Endodermal cell (in vitro differentiated cells): ENCODE data around the gene ZNF516. TPM values are rescaled to one million over a fixed set of nuclear protein-coding genes. Genes with fewer than 3 reads are reported as not detected.
"Not testable (repeated sequence)": the region's sequence is repeated elsewhere in the genome, so short reads cannot be mapped to it uniquely, and the experiment has no call there.

Experiments used
- DNase-seq: peaks from one replicate; pipeline ENCODE4 v3.0.0-alpha.2; 2017
- H3K27ac ChIP-seq: 2 replicates; pipeline ENCODE4 v1.5.1; 2013; ENCODE audit warnings: mild to moderate bottlenecking, low read depth, low read length, moderate library complexity
- H3K27me3 ChIP-seq: 2 replicates; pipeline ENCODE4 v1.6.1; 2013; ENCODE audit warnings: mild to moderate bottlenecking, low read length, moderate library complexity; ENCODE audit not compliant: insufficient read depth, control insufficient read depth, poor library complexity, severe bottlenecking
- H3K36me3 ChIP-seq: 2 replicates; pipeline ENCODE4 v1.7.0; 2013; ENCODE audit warnings: mild to moderate bottlenecking, low read length, moderate library complexity; ENCODE audit not compliant: control insufficient read depth, insufficient read depth
- H3K4me1 ChIP-seq: one replicate; pipeline ENCODE4 v1.7.0; 2013; ENCODE audit warnings: low read length; ENCODE audit not compliant: control insufficient read depth, insufficient read depth
- H3K4me3 ChIP-seq: 2 replicates; pipeline ENCODE4 v1.5.1; 2013; ENCODE audit warnings: mild to moderate bottlenecking, low read length, moderate library complexity
- H3K9ac ChIP-seq: 2 replicates; pipeline ENCODE4 v1.6.1; 2013; ENCODE audit warnings: mild to moderate bottlenecking, low read length, moderate library complexity; ENCODE audit not compliant: poor library complexity, severe bottlenecking; ENCODE audit errors: extremely low read depth
- H3K9me3 ChIP-seq: 2 replicates; pipeline ENCODE4 v1.6.1; 2013; ENCODE audit warnings: mild to moderate bottlenecking, low read length, moderate library complexity; ENCODE audit not compliant: control insufficient read depth
- H3K27ac Mint-ChIP-seq: 2 replicates; pipeline ENCODE4 v1.8.0; 2020; ENCODE audit warnings: mixed read lengths
- H3K27me3 Mint-ChIP-seq: 2 replicates; pipeline ENCODE4 v1.8.0; 2021; ENCODE audit warnings: mild to moderate bottlenecking, mixed read lengths; ENCODE audit not compliant: insufficient read depth
- H3K36me3 Mint-ChIP-seq: 2 replicates; pipeline ENCODE4 v1.8.0; 2020; ENCODE audit warnings: low read depth, mixed read lengths
- H3K4me1 Mint-ChIP-seq: 2 replicates; pipeline ENCODE4 v1.8.0; 2020; ENCODE audit warnings: mixed read lengths
- H3K4me3 Mint-ChIP-seq: 2 replicates; pipeline ENCODE4 v1.8.0; 2020; ENCODE audit warnings: mild to moderate bottlenecking, moderate library complexity, mixed read lengths
- H3K9me3 Mint-ChIP-seq: 2 replicates; pipeline ENCODE4 v1.8.0; 2020; ENCODE audit warnings: mild to moderate bottlenecking, mixed read lengths
- whole genome bisulfite sequencing, 2 experiments: methylation state at CpG; one replicate each; pipeline versions ENCODE4 v1.1.5 to v1.1.7; 2013; ENCODE audit warnings: missing lambda C conversion rate in 2 of 2, mixed read lengths in 1 of 2; ENCODE audit not compliant: insufficient coverage in 1 of 2, insufficient read length in 1 of 2; 5-methylcytosine and 5-hydroxymethylcytosine counted together
- total RNA-seq, 2 donors: library from RNA; stranded (reverse); fragmentation: NEBNext Ultra II Directional in 1 of 2; extraction: Animal tissue kit (Norgen Biotek cat#: 25700) in 1 of 2; gene quantifications; 2 replicates in 1 of 2; 3 replicates in 1 of 2; pipeline ENCODE4 v1.2.1, GENCODE V29; 2021
- TF ChIP-seq, protein P1 (sequence below): fragments of 200-600 bp; sonication (generic); conservative IDR thresholded peaks from 2 replicates; pipeline ENCODE4 v1.5.0; 2021; ENCODE audit warnings: antibody characterized with exemption, mild to moderate bottlenecking

Gene ZNF516
- total RNA-seq, 2 donors from 2014 or later = 60.2 to 77.9 TPM

- Histone ChIP-seq H3K27me3 (no peaks in the 10 kb centered on the region), H3K9ac (no peak overlapping the region), H3K4me1 (no peaks in the 10 kb centered on the region), H3K9me3 (no peaks in the 10 kb centered on the region), H3K4me3 (no peak overlapping the region), H3K36me3 (peaks cover 8% of the 10 kb centered on the region), H3K27ac (no peak overlapping the region)
- peaks cover 21% of the 10 kb centered on the region for H3K36me3 Mint-ChIP-seq
- WGBS, 2 experiments = 93 to 94% methylated on average over 13 to 16 of the region's 16 CpGs
- H3K27me3 Mint-ChIP-seq = no peaks in the 10 kb centered on the region
- peaks cover 7% of the 10 kb centered on the region for H3K4me1 Mint-ChIP-seq
- no peak for DNase-seq
- peak overlapping the region; percentile 45 for H3K27ac Mint-ChIP-seq
- H3K9me3 Mint-ChIP-seq = no peaks in the 10 kb centered on the region
- H3K4me3 Mint-ChIP-seq = no peak overlapping the region
- TF ChIP-seq, protein P1, sequence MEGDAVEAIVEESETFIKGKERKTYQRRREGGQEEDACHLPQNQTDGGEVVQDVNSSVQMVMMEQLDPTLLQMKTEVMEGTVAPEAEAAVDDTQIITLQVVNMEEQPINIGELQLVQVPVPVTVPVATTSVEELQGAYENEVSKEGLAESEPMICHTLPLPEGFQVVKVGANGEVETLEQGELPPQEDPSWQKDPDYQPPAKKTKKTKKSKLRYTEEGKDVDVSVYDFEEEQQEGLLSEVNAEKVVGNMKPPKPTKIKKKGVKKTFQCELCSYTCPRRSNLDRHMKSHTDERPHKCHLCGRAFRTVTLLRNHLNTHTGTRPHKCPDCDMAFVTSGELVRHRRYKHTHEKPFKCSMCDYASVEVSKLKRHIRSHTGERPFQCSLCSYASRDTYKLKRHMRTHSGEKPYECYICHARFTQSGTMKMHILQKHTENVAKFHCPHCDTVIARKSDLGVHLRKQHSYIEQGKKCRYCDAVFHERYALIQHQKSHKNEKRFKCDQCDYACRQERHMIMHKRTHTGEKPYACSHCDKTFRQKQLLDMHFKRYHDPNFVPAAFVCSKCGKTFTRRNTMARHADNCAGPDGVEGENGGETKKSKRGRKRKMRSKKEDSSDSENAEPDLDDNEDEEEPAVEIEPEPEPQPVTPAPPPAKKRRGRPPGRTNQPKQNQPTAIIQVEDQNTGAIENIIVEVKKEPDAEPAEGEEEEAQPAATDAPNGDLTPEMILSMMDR = no peak
Observed at GRCh38 chr18:76476665-76477561, 18.1 kb downstream of the ZNF516 start.

- Histone ChIP-seq H3K36me3 (no peaks in the 10 kb centered on the region), H3K27me3 (no peaks in the 10 kb centered on the region), H3K9ac (no peak overlapping the region), H3K4me1 (no peaks in the 10 kb centered on the region), H3K27ac (no peak overlapping the region), H3K9me3 (no peaks in the 10 kb centered on the region), H3K4me3 (no peak overlapping the region)
- no peaks in the 10 kb centered on the region for H3K9me3 Mint-ChIP-seq
- TF ChIP-seq, protein P1 = peak; percentile 21
- H3K4me1 Mint-ChIP-seq = peaks cover 7% of the 10 kb centered on the region
- no peak overlapping the region for H3K4me3 Mint-ChIP-seq
- H3K27ac Mint-ChIP-seq = no peak overlapping the region
- DNase-seq = no peak
- no peaks in the 10 kb centered on the region for H3K27me3 Mint-ChIP-seq
- peaks cover 15% of the 10 kb centered on the region for H3K36me3 Mint-ChIP-seq
- WGBS, 2 experiments = 92 to 95% methylated on average over 9 to 12 of the region's 12 CpGs
Observed at GRCh38 chr18:76475450-76476194, 19.4 kb downstream of the ZNF516 start.

DNA sequence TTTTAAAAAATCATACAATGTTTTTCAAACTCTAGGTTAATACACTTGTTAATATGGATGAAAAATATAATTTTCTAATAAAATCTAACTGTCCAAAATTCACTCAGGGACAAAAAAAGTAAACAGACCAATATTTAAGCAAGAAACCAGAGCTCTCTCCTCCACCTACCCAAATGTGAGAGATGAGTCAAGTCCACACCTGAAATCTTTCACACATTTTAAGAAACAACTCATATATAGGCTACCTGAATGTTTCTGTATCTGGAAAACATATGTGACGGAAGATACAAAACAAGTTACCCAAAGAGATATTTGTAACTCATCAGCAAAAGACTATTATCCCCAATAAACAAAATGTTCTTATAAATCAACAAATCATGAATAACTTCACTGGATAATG lies 20.2 kb downstream of the ZNF516 start:
- Mint-ChIP-seq H3K27ac (no peak overlapping the region), H3K4me3 (no peak overlapping the region), H3K9me3 (no peaks in the 10 kb centered on the region), H3K27me3 (no peaks in the 10 kb centered on the region), H3K36me3 (peaks cover 15% of the 10 kb centered on the region), H3K4me1 (peaks cover 7% of the 10 kb centered on the region)
- DNase-seq = no peak
- Histone ChIP-seq H3K4me1 (no peaks in the 10 kb centered on the region), H3K4me3 (no peak overlapping the region), H3K9ac (no peak overlapping the region), H3K27me3 (no peaks in the 10 kb centered on the region), H3K27ac (no peak overlapping the region), H3K36me3 (no peaks in the 10 kb centered on the region), H3K9me3 (no peaks in the 10 kb centered on the region)
- TF ChIP-seq, protein P1 = no peak
- 92% methylated on average over 1 of the region's 1 CpG; no CpG with 5 or more reads in 1 of the 2 experiments for WGBS, 2 experiments

GRCh38 chr18:76473521-76473920 lies 21.5 kb downstream of the ZNF516 start:
- WGBS, 2 experiments = 98 to 100% methylated on average over 1 to 9 of the region's 9 CpGs
- H3K4me1 Mint-ChIP-seq = not testable (repeated sequence)

More at GRCh38 chr18:76473521-76473920, 21.5 kb downstream of the ZNF516 start:
- H3K9me3 ChIP-seq, H3K4me3 Mint-ChIP-seq, H3K27me3 ChIP-seq, H3K9ac ChIP-seq, DNase-seq, H3K27me3 Mint-ChIP-seq, H3K27ac ChIP-seq, H3K36me3 ChIP-seq, H3K4me3 ChIP-seq, H3K4me1 ChIP-seq, H3K27ac Mint-ChIP-seq, H3K9me3 Mint-ChIP-seq: not testable (repeated sequence)
- H3K36me3 Mint-ChIP-seq = peaks cover 20% of the 10 kb centered on the region
